CD4-positive, alpha-beta T cell treated with Interleukin-15 for 1 hour (primary cell): ENCODE data around the gene ZNF594.
"Not testable (repeated sequence)": the region's sequence is repeated elsewhere in the genome, so short reads cannot be mapped to it uniquely, and the experiment has no call there.

Experiments used
- DNase-seq: peaks from one replicate; pipeline ENCODE4 v3.0.0-alpha.2; 2020

The ZNF594 gene

GRCh38 chr17:5200360-5200759 is 8.7 kb upstream of the ZNF594 start:
- DNase-seq = no peak

- DNase-seq = no peak
Measured at GRCh38 chr17:5198472-5198871, 6.8 kb upstream of the ZNF594 start.

DNA sequence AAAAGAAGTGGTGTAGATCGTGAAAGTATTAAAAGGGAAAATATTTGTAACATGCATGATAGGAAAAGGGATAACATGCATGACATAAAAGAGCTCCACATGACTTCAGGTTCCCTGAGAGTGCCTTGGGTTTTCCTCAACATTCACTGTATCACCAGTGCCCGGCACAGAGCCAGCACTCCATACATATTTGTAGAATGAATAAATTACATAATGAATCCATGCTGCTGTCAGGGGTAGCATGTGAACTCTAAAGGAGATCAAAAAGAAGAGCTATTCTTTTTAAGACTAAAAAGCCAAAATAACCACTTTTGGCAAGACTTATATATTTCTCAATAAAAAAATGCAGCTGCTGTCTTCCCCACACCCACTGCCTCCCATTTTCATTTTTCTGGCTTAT is 2.7 kb upstream of the ZNF594 start:
- no peak for DNase-seq

GRCh38 chr17:5184288-5184687 is 7.4 kb downstream of the ZNF594 start:
- peak; percentile 54 for DNase-seq

GRCh38 chr17:5183410-5183793 is 8.3 kb downstream of the ZNF594 start:
- no peak for DNase-seq

DNA sequence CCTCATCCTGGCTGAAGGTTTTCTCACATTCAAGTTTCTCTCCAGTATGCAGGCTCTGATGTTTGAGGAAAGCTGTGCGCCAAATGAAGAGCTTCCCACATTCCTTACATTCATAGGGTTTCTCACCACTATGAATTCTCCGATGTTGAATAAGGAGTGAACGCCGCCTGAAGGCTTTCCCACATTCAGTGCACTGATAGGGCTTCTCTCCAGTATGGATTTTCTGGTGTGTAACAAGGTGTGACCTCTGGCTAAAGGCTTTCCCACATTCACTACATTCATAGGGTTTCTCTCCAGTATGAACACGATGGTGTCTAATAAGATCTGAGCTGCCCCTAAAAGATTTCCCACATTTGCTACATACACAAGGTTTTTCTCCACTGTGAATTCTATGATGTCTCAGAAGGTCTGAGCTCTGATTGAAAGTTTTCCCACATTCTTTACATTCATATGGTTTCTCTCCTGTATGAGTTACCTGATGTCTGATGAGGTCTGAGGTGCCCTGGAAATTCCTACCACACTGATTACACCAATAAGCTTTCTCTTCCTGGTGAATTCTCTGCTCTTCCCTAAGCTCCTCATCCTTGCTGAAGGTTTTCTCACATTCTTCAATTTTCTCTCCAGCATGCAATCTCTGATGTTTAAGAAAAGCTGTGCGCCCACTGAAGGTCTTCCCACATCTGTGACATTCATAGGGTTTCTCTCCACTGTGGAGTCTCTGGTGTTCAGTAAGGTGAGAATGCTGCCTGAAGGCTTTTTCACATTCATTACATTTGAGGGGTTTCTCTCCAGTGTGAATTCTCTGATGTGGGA is 8.9 kb downstream of the ZNF594 start:
- no peak for DNase-seq

DNA sequence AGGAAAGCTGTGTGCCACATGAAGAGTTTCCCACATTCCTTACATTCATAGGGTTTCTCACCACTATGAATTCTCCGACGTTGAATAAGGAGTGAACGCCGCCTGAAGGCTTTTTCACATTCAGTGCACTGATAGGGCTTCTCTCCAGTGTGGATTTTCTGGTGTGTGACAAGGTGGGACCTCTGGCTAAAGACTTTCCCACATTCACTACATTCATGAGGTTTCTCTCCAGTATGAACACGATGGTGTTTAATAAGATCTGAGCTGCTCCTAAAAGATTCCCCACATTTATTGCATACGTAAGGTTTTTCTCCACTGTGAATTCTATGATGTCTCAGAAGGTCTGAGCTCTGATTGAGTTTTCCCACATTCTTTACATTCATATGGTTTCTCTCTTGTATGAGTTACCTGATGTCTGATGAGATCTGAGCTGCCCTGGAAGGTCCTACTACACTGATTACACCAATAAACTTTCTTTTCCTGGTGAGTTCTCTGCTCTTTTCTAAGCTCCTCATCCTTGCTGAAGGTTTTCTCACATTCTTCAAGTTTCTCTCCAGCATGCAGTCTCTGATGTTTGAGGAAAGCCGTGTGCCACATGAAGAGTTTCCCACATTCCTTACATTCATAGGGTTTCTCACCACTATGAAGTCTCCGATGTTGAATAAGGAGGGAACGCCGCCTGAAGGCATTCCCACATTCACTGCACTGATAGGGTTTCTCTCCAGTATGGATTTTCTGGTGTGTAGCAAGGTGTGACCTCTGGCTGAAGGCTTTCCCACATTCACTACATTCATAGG is 10.0 kb downstream of the ZNF594 start:
- no peak for DNase-seq

- DNase-seq = no peak
Measured at GRCh38 chr17:5179003-5179402, 12.7 kb downstream of the ZNF594 start.

DNA sequence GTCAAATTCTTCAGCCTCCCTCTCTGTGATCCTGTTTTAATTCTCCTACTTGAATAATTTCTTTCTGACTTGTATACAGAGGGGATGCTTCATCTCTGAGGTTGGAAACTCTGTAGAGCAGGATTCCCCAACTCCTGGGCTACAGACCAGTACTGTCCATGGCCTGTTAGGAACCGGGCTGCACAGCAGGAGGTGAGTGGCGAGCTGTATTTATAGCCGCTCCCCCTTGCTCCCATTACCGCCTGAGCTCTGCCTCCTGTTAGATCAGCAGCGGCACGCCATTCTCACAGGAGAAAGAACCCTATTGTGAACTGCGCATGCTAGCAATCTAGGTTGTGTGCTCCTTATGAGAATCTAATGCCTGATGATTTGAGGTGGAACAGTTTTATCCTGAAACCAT is 16.6 kb downstream of the ZNF594 start:
- DNase-seq = not testable (repeated sequence)

- not testable (repeated sequence) for DNase-seq
Measured at GRCh38 chr17:5165791-5166564, 25.7 kb downstream of the ZNF594 start.

- no peak for DNase-seq
Measured at GRCh38 chr17:5164436-5164835, 27.2 kb downstream of the ZNF594 start.

GRCh38 chr17:5161793-5162192 is 29.9 kb downstream of the ZNF594 start:
- not testable (repeated sequence) for DNase-seq

GRCh38 chr17:5160702-5161101 is 31.0 kb downstream of the ZNF594 start:
- DNase-seq = not testable (repeated sequence)

DNA sequence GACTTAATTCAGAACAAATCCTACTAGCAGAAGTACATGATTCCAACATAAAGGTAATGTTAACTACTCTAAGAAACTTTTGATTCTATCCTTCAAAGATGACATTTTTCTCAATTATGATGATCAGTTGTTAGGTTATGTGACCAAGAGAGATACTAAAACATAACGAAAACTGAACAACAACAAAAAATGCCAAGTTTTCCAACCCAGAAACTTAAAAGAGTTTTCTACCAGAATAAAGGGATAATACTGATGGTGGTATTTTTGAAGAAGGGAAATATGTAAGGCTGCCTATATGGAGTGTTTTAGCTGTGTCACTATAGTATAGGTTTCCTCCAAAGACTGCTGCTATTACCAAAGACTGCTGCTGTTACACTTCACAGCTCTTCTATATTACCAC is 45.5 kb downstream of the ZNF594 start:
- not testable (repeated sequence) for DNase-seq

GRCh38 chr17:5142877-5143276 is 48.8 kb downstream of the ZNF594 start:
- DNase-seq = not testable (repeated sequence)

GRCh38 chr17:5139458-5139732 is 52.3 kb downstream of the ZNF594 start:
- DNase-seq = no peak

DNA sequence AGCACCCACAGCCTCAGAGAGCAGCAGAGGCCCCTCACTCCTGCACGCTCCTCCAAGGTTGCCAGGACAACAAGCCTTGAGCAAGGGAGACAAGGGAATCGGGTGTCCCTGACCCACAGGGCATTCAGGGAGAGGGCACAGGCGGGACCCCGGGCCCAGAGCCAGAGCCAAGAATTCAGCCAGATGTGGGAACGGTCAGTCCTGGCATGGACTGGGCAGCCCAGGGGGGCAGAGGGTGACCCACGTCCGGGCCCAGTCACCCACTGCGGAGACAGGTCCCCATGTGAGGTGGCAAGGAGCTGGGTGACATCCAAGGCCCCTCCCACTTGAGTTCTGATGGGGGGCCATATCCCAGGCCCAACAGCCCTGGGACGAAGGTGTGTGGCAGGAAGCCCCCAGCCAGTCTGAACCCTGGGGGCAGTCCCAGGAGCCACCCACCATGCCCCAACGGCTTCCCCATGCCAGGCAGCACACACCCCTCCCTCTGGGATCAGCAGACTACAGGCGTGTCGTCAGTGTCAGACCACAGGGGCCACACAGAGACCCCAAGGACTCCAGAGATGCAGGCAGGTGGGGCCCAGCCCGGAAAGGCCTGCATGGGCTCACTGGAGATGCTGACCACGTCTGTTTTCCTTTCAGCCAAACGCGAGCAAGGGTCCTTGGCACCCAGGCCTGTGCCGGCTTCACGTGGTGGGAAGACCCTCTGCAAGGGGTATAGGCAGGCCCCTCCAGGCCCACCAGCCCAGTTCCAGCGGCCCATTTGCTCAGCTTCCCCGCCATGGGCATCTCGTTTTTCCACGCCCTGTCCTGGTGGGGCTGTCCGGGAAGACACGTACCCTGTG is 52.8 kb downstream of the ZNF594 start:
- DNase-seq = no peak

DNA sequence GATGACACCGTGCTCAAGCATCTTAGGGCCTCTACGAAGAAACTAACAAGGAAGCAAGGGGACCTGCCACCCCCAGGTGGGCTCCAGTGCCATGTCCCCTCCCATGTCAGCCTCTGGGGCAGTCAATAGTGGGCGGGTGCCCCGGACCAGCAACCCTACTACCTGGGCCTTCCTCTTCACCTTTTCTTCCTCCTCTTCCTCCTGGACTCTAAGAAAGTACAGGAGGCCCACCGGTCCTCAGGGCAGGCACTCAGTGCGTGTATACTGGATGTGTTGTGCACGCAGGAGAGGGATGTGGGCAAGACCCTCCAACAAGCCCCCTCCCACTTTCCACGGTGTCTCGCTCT is 53.5 kb downstream of the ZNF594 start:
- not testable (repeated sequence) for DNase-seq

DNA sequence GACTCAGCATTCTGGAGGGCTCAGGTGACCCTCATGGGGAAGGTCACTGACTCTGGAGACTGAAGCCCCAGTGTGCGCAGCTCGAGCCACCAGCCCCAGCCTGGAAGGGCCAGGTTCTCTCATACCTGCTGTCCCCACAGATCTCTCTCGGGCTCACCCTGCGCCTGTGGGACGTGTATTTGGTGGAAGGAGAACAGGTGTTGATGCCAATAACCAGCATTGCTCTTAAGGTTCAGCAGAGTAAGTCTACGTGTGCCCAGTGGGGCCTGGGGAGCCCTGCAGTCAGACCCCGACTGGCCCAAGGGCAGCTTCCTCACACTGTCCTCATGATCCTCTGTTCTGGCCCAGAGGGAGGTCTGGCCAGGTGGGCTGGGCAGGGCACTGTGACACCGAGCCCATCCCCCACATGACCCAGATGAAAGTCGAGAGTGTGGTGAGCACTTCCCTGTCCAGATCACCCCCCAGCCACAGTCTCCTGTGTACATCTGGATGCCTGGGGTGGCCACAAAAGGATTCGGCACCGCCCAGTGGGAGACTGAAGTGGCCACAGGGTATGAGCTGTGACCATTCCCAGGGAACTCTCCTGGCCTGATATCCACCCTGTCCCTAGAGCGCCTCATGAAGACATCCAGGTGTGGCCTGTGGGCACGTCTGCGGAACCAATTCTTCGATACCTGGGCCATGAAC is 54.0 kb downstream of the ZNF594 start:
- not testable (repeated sequence) for DNase-seq

DNA sequence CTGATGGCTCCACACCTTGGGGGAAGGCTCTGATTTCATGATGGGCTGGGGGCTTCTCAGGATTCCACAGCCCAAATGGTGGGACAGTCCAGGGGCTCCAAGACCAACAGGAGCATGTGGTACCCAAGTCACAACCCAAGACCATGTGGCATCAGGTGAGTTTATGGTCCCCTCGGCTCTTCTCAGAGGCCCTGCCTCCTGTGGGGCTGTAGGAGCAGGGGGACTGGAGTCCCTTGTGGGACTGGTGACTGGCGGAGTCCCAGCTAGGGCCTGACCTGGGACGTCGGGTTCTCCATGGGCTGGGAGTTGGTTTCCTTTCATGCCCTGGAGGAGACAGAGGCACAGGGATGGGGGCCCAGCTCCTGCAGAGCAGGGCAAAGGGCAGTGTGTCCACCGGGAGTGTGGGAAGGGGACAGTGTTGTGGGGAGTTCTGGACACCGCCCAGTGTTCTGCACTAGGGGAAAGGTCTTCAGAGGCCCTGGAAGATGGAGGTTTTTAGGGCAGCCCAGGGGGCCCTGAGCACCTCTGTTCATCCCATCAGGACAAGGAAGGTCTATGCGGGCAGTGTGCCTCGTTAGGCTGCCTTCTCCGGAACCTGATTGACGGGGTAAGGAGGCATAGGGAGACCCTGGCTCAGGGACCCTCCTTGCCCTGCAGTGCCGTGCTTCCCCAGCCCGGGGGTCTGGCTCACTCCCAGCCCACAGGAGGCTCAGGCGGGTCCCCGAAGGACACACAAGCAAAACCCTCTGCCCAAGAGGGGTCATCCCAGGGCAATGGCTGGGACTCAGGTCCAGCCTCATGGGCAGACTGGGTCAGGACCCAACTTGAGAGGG is 54.9 kb downstream of the ZNF594 start:
- DNase-seq = not testable (repeated sequence)
